MM.1S (cell line): ENCODE data around the gene TTI1.
A peak's percentile ranks its signal among the peaks of the same experiment; 100 is the strongest.

Experiments used
- CTCF ChIP-seq: fragments of 300-600 bp; sonication (generic); IDR thresholded peaks from 2 replicates; pipeline ENCODE4 v1.5.1; 2016; ENCODE audit warnings: antibody characterized with exemption, low read length, mixed read lengths
- EZH2 ChIP-seq: fragments of 300-600 bp; sonication (generic); optimal IDR thresholded peaks from 2 replicates; pipeline ENCODE3; 2017; ENCODE audit warnings: low read depth, mild to moderate bottlenecking, antibody characterized with exemption, low read length, mixed read lengths
- EZH2phosphoT487 ChIP-seq: fragments of 300-600 bp; sonication (generic); IDR thresholded peaks from 2 replicates; pipeline ENCODE4 v1.6.1; 2018; ENCODE audit warnings: antibody characterized with exemption, low read length

- TF ChIP-seq EZH2 (no peak), CTCF (0 out of 2 replicates have a peak, but pooled peaks have one; percentile 5), EZH2phosphoT487 (no peak)
Observed at GRCh38 chr20:37941332-37941731, 91.9 kb downstream of the TTI1 start.
